ENCODE data around the gene CST3.

DNA sequence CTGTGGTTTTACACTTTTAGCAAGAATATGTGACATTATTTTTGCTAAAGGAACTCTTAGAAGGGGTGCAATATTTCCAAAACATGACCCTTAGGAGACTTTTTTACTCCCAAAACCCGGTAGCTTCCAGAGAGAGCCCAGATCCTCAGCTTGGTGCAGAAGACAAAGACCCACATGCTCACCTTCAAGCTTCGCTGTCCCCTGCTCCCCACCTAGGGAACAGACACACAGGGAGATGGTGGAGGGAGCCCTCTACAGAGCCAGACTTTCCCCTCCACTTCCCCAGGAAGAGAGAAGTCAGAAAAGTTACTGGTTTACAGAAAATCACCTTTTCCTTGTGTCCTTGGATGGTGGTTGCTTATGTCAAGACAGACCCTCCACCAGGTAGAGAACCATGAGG lies 46.1 kb upstream of the CST3 start:
- no peak for TF ChIP-seq POLR2A (IDR thresholded peaks at IDR 0.05)
- no peak for TF ChIP-seq EP300 (IDR thresholded peaks at IDR 0.05)
